Fibroblast of peridontal ligament (primary cell): Measurements from ENCODE around the gene THRA.

Source experiments
- DNase-seq: peaks from one replicate; pipeline ENCODE4 v3.0.0-alpha.2; 2010; ENCODE audit errors: extremely low read depth

Gene THRA

GRCh38 chr17:40026816-40027613 is 35.8 kb upstream of the THRA start:
- peak; percentile 76 for DNase-seq

DNA sequence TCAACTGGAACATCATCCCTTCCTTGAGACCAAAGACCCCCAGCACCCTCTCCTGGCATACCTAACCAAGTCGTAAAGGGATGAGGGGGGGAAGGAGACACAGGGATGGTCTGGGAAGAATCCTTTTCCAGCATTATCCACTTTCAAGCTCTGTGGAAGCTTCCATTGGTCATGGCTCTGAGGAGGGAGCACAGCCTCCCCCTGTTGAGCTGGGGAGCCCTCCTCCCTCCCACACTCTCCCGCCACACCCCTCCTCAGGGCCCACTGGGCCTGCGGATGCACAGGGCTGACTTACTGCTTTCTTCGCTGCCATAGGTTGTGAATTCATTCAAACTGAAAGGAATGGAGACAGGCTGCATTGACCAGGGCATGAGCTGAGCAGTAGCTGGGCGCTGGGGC is 35.2 kb upstream of the THRA start:
- DNase-seq, result no peak

- no peak for DNase-seq
Measured at GRCh38 chr17:40028595-40028994, 34.2 kb upstream of the THRA start.

- no peak for DNase-seq
Measured at GRCh38 chr17:40031706-40032105, 31.1 kb upstream of the THRA start.

GRCh38 chr17:40032322-40033320 is 30.1 kb upstream of the THRA start:
- DNase-seq, result no peak

DNA sequence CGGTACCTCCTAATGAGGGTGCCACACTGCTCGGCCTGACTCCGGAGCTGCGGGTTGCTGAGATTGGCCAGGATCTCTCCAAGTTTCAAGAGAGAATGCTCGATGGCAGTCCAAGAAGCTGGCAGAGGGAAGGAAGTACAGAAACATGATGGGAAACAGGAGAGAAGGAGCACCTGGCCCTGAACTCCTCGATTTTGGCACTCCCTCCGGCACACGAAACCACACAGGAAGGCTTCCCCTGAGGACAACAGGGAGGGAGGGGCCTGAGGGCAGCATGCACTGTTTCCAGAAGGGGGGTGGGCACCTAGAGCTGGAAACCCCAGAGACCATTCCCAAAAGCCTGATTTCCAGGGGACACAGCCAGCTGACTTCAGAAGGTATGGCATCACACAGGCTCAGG is 29.4 kb upstream of the THRA start:
- DNase-seq, result no peak

- no peak for DNase-seq
Measured at GRCh38 chr17:40034426-40035161, 28.2 kb upstream of the THRA start.

DNA sequence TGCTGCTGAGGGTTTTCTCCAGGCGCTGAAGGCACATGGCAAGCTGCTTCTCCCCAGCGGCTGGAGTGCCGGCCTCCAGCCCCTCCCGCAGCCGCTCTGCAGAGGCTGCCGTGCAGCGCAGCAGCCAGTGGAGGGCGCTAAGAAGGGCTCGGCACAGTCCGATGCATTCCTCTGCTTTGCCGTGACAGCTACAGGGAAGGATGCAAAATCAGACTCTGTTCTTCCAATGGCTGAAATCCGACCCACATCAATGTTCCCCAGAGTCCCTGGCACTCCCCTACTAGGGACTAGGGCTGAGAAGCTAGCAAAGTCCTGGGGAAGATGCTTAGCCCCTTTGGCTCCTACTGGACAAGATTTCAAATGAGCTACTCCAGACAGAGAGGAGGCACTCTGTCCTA is 27.6 kb upstream of the THRA start:
- peak; percentile 53 for DNase-seq

DNA sequence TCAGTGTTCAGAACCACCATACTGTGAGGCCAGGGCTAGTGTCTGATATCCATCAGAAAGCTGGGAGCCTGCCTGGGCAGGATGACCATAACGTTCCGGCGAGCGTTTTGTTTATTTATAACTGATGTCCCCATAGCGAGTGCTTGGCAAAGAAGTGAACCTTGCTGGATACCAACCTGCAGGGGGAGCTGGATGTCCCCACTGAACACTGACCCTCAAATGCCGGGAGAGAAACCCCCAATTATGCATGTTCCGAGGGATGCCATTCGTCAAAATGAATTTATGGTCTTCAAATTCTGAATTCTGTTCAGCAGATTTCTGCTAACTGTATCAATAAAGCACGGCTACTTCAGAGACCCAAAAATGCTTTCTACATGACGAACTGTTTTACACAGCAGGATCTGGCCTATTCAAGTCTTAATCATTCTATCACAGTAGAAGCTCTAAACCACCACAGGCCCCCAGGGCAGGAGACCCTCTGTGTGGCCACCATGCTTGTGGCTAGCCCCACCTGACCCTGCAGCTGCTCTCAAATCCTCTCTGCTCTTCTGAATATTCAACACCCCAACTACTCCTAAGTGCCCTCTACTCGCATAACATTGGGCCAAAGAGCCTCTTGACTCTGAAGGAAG is 23.8 kb upstream of the THRA start:
- DNase-seq, result peak; percentile 92

- no peak for DNase-seq
Measured at GRCh38 chr17:40041196-40041595, 21.6 kb upstream of the THRA start.

DNA sequence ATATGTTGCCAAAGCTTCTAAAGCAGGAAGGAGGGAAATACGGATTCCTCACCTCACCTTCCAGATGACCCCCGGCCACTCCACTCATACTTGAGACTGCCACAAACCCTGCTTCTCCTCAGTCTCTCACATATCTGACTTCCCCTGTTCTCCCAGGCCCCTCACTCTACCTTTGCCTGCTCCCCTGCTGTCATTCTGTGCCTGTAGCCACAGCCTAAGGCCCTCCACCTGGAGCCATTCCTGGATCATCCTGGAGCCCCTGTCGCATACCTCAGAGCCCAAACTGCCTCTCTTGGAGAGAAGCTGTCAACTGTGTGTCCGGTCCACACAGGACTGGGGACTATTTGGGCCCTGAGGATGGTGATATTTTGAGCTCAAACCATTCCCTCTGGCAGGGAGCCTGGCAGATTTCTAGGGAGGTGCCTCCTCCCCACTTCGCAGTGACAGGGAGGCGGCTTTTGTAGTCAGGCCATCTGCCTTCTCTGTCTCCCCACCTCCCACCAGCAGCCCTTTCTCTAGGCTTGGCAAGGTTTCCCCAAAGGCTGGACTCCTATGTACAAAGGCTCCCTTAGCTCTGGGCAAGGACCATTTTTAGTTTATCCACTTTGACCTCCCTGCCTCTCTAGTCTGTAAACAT is 6.3 kb upstream of the THRA start:
- DNase-seq, result no peak

DNA sequence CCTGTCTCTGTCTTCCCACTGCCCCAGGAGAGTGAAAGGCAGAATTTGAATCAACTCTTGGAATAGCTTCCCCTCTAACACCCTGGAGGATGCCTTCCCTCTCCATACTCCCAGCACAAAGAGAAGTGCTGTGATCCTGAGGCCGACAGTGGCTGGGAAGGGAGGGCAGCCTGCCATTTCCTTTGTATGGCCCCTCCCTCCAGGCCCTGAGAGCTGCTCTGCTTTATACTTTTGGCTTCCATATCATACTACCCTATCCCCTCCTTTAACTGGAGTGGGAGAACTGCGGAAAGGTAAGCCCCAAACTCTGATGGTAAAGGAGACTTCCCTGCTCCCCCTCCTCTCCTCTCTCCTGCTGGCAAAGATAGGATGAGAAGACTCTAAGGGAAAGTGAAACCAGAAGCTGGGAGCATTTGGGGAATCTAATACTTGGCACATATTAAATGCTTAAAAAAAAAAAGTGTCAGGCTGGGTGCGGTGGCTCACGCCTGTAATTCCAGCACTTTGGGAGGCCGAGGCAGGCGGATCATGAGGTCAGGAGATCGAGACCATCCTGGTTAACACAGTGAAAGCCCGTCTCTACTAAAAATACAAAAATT is 4.5 kb upstream of the THRA start:
- DNase-seq, result peak; percentile 71

DNA sequence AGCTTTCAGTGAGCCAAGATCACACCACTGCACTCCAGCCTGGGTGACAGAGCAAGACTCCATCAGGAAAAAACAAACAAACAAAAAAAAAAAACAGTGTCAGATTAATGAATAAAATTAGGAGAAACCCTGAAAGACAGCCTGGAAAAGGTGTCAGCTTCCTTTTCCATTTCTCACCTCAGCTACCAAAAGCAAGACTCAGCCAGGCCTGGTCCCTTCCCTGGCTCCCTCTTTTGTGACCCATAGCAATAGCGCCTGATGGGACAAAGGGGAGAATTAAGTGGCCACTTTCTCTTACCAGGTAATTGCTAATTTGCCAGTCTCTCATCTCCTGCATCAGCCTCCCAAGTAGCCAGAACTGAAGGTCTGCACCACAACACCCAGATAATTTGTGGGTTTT is 3.9 kb upstream of the THRA start:
- DNase-seq, result no peak

DNA sequence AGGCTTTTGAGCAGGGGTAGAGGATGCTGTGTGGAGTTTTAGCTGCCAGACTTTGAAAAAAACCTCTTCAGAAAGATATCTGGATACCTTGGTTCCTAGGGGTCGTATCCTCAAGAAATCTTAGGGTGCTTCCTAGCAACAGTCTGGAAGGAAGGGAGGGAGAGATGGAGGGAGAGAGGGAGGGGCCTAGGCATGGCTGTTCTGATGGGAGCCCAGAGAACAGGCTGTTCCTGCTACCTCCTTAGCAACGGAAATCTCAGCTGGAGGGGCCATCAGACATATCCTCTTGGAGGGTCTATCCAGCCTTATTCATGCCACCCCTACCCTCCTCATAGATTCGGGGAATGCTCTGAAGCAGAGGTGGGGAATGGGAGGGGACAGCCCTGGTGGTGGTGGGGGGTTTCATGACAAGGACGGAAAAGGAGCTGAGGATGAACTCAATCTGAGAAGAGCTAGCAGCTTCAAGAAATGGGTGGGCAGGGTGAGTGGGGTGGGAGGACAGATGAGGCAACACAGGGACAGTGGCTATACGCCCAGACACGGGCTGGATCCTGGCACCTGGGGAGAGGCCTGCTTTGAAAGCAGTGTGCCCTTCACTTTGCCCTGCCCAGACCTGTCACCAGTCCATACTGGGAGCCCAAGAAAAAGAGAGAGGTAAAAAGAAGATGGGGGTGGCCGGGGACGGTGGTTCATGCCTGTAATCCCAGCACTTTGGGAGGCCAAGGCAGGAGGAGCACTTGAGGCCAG is 2.9 kb upstream of the THRA start:
- DNase-seq, result no peak

- DNase-seq, result no peak
Measured at GRCh38 chr17:40060887-40061608, 1.7 kb upstream of the THRA start.

- no peak for DNase-seq
Measured at GRCh38 chr17:40061609-40062038, 1.1 kb upstream of the THRA start.

DNA sequence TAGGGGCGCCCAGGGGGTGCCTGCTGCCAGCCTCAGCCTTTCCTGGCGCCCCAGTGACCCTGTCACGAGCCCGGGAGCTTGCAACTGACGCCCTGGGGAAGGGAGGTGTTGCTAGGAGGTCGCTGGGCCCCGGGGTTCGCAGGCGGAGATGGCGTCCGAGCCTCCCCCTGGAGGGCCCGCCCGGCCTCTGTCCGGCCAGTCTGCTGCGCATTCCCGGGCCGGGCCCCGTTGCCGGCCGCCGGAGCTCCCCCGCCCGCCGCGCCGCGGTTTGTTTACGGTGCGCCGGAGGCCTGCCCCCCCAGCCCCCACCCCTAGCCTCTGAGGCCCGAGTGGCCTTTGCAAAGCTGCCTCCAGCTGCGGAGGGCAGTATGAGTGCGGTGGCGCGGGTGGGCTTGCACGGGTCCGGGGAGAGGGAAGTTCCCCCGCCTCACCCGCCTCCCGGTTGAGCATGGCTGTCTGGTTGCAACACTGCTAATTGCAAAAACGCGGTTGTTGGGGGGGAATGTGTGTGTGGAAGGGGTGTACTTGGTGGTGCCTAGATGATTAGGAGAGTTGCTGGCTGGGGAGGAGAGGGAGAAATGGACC is 514 bp downstream of the THRA start:
- DNase-seq, result peak; percentile 31

GRCh38 chr17:40063901-40064531 is 1.3 kb downstream of the THRA start:
- DNase-seq, result no peak
